NCI-H2081 treated with DMSO at 0.1 percent for 48 hours (cell line): ENCODE data around the gene HPCA.
"Not testable (repeated sequence)": the region's sequence is repeated elsewhere in the genome, so short reads cannot be mapped to it uniquely, and the experiment has no call there.

Experiments used
- DNase-seq: peaks from one replicate; lab custom pipeline; 2025; lab: John Stamatoyannopoulos, UW

Gene HPCA

GRCh38 chr1:32903991-32904785 lies 17.9 kb downstream of the HPCA start:
- no peak for DNase-seq

GRCh38 chr1:32904797-32905196 lies 18.5 kb downstream of the HPCA start:
- no peak for DNase-seq

- DNase-seq, result not testable (repeated sequence)
These were observed 19.3 kb downstream of the HPCA start for GRCh38 chr1:32905588-32905987.

GRCh38 chr1:32906654-32907053 lies 20.4 kb downstream of the HPCA start:
- DNase-seq, result no peak

- no peak for DNase-seq
These were observed 21.1 kb downstream of the HPCA start for GRCh38 chr1:32907435-32907834.

GRCh38 chr1:32910319-32910718 lies 24.0 kb downstream of the HPCA start:
- DNase-seq, result no peak

- DNase-seq, result no peak
These were observed 29.7 kb downstream of the HPCA start for GRCh38 chr1:32915766-32916706.

GRCh38 chr1:32917521-32917920 lies 31.2 kb downstream of the HPCA start:
- DNase-seq, result no peak

- no peak for DNase-seq
These were observed 31.9 kb downstream of the HPCA start for GRCh38 chr1:32918179-32918578.

GRCh38 chr1:32919811-32920733 lies 33.8 kb downstream of the HPCA start:
- DNase-seq, result no peak

- no peak for DNase-seq
These were observed 34.5 kb downstream of the HPCA start for GRCh38 chr1:32920833-32921232.

- DNase-seq, result no peak
These were observed 38.6 kb downstream of the HPCA start for GRCh38 chr1:32924881-32925344.

GRCh38 chr1:32925403-32926162 lies 39.3 kb downstream of the HPCA start:
- no peak for DNase-seq

- DNase-seq, result no peak
These were observed 40.3 kb downstream of the HPCA start for GRCh38 chr1:32926562-32926961.

GRCh38 chr1:32927441-32927840 lies 41.1 kb downstream of the HPCA start:
- no peak for DNase-seq

- no peak for DNase-seq
These were observed 42.0 kb downstream of the HPCA start for GRCh38 chr1:32928285-32928684.

- no peak for DNase-seq
These were observed 42.4 kb downstream of the HPCA start for GRCh38 chr1:32928715-32929114.

- DNase-seq, result no peak
These were observed 43.1 kb downstream of the HPCA start for GRCh38 chr1:32929366-32929765.

- DNase-seq, result no peak
These were observed 45.5 kb downstream of the HPCA start for GRCh38 chr1:32931760-32932159.

GRCh38 chr1:32933742-32934322 lies 47.5 kb downstream of the HPCA start:
- DNase-seq, result no peak

- no peak for DNase-seq
These were observed 48.2 kb downstream of the HPCA start for GRCh38 chr1:32934535-32934934.
